Left ventricle myocardium inferior (tissue), 1 donor: ENCODE results near the gene SCFD2. TPM values are rescaled to one million over a fixed set of nuclear protein-coding genes. Genes with fewer than 3 reads are reported as not detected.
"Not testable (repeated sequence)": the region's sequence is repeated elsewhere in the genome, so short reads cannot be mapped to it uniquely, and the experiment has no call there.

Experiments
- DNase-seq: peaks from one replicate; pipeline ENCODE4 v3.0.0-alpha.2; 2020
- H3K27ac ChIP-seq: fragments of 200-600 bp; replicated peaks from 2 replicates; pipeline ENCODE4 v1.8.0; 2021
- H3K27me3 ChIP-seq: fragments of 200-600 bp; 2 replicates; pipeline ENCODE4 v1.8.0; 2021; ENCODE audit warnings: low read depth
- H3K36me3 ChIP-seq: fragments of 200-600 bp; 2 replicates; pipeline ENCODE4 v1.8.0; 2021
- H3K4me1 ChIP-seq: fragments of 200-600 bp; 2 replicates; pipeline ENCODE4 v1.8.0; 2021
- H3K4me3 ChIP-seq: fragments of 200-600 bp; 2 replicates; pipeline ENCODE4 v1.8.0; 2021; ENCODE audit warnings: mild to moderate bottlenecking, moderate library complexity
- H3K9me3 ChIP-seq: fragments of 200-600 bp; replicated peaks from 2 replicates; pipeline ENCODE4 v1.8.0; 2021
- CTCF ChIP-seq: fragments of 200-600 bp; IDR thresholded peaks from 2 replicates; pipeline ENCODE4 v1.8.0; 2021; ENCODE audit warnings: antibody characterized with exemption, mild to moderate bottlenecking, borderline replicate concordance
- intact Hi-C: fragments of 100-400 bp; cut with micrococcal nuclease; formaldehyde crosslinking; loops from one replicate; pipeline ENCODE4 v1.11.0; 2022
- total RNA-seq: library from RNA; stranded (reverse); fragmentation: NEBNext Ultra II Directional; extraction: Animal tissue kit (Norgen Biotek cat#: 25700); gene quantifications from one replicate; pipeline ENCODE4 v1.2.1, GENCODE V29; 2021
- donor health status: DM: no; HTN: yes; CAD: no; lungs with severe emphysema.

SCFD2 gene
- total RNA-seq, 1 donor from 2014 or later = 9.3 TPM

GRCh38 chr4:53059871-53060270 is 306.0 kb downstream of the SCFD2 start:
- Histone ChIP-seq H3K27me3 (no peaks in the 10 kb centered on the region), H3K36me3 (no peaks in the 10 kb centered on the region), H3K27ac (no peak overlapping the region), H3K4me3 (no peak overlapping the region), H3K9me3 (peaks cover 3% of the 10 kb centered on the region), H3K4me1 (peaks cover 11% of the 10 kb centered on the region)
- no peak for TF ChIP-seq CTCF
- intact Hi-C loops = loop anchor here (10.0 kb wide), 1 partner anchor 115 kb away; no protein-coding TSS in a partner anchor
- no peak for DNase-seq

GRCh38 chr4:53059256-53059655 is 306.6 kb downstream of the SCFD2 start:
- no peak for TF ChIP-seq CTCF
- H3K4me1 ChIP-seq = peaks cover 11% of the 10 kb centered on the region
- DNase-seq = no peak
- H3K4me3 ChIP-seq = no peak overlapping the region
- H3K27ac ChIP-seq = no peak overlapping the region
- no peaks in the 10 kb centered on the region for H3K36me3 ChIP-seq
- peaks cover 3% of the 10 kb centered on the region for H3K9me3 ChIP-seq
- intact Hi-C loops = loop anchor here (10.0 kb wide), 1 partner anchor 116 kb away; no protein-coding TSS in a partner anchor
- H3K27me3 ChIP-seq = no peaks in the 10 kb centered on the region

- intact Hi-C loops = loop anchor here (10.0 kb wide), 1 partner anchor 117 kb away; no protein-coding TSS in a partner anchor
Observed at GRCh38 chr4:53057679-53058078, 308.2 kb downstream of the SCFD2 start.

DNA sequence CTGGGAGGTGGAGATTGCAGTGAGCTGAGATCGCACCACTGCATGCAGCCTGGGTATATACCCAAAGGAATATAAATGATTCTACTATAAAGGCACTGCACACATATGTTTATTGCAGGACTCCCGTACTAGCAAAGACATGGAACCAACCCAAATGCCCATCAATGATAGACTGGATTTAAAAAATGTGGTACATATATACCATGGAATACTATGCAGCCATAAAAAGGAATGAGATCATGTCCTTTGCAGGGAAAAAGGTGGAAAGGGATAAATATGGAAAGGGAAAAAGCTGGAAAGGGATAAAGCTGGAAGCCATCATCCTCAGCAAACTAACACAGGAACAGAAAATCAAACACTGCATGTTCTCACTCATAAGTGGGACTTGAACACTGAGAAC is 308.8 kb downstream of the SCFD2 start:
- peaks cover 11% of the 10 kb centered on the region for H3K4me1 ChIP-seq
- DNase-seq, H3K27me3 ChIP-seq, H3K36me3 ChIP-seq, H3K9me3 ChIP-seq, H3K4me3 ChIP-seq: not testable (repeated sequence)
- intact Hi-C loops = loop anchor here (10.0 kb wide), 1 partner anchor 118 kb away; no protein-coding TSS in a partner anchor
- H3K27ac ChIP-seq = peak overlapping the region; percentile 51

More at GRCh38 chr4:53057679-53058078, 308.2 kb downstream of the SCFD2 start:
- Histone ChIP-seq H3K27me3 (no peaks in the 10 kb centered on the region), H3K27ac (peak overlapping the region; percentile 51), H3K4me3 (no peak overlapping the region), H3K9me3 (peaks cover 3% of the 10 kb centered on the region), H3K4me1 (peaks cover 11% of the 10 kb centered on the region), H3K36me3 (no peaks in the 10 kb centered on the region)
- no peak for TF ChIP-seq CTCF
- no peak for DNase-seq

DNA sequence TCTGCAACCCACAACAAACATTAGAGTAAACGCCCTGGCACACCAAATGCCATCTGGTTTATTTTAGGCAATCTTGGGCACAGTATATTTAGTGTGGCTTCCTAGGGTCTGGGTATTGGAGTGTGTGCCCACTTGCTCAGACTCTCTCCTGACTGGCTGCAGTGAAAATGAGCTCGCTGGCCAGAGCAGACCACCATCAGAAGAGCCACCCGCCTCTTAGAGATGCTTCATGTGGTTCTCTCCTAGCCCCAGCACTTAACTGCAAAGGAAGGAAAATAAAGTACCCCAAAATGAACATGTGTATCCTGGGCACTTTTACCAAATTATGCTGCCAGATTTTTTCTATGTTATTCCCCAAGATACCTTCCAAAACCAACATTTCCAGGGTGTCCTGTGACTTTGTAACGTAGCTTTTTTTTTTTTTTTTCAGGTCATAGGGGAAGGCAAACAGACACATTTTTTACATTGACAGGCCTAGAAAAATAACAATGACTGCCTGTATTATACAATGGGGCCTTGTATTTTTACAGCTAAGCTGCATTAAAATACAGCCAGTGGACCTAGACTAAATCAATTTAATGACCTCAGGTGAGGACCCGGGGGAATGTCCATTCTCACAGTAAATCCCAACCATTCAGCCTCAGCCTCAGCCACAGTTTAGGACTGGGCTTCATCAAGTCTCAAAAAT is 310.0 kb downstream of the SCFD2 start:
- Histone ChIP-seq H3K27ac (no peak overlapping the region), H3K27me3 (no peaks in the 10 kb centered on the region), H3K36me3 (no peaks in the 10 kb centered on the region), H3K4me1 (peaks cover 11% of the 10 kb centered on the region), H3K4me3 (no peak overlapping the region), H3K9me3 (peaks cover 3% of the 10 kb centered on the region)
- intact Hi-C loops = loop anchor here (10.0 kb wide), 1 partner anchor 119 kb away; no protein-coding TSS in a partner anchor
- TF ChIP-seq CTCF = no peak
- no peak for DNase-seq

DNA sequence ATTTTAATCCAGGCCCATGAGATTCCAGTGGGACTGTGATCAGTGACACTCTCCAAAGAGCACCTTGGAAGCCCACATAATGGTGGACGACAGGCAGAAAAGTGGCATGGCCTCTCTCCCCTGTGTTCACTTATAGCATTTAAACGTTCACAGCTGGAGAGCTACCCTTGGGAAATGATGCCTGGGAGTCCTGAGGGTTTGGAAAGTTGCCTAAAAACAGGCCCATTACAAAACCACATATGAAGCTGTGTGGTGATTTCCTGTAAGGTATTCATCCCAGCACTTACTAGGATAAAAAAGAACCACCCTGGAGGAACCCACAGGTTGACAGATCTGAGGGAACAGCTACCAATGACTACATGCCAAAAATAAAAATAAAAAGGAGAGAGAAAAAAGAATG is 310.6 kb downstream of the SCFD2 start:
- no peak for TF ChIP-seq CTCF
- Histone ChIP-seq H3K27ac (no peak overlapping the region), H3K36me3 (no peaks in the 10 kb centered on the region), H3K4me1 (peaks cover 11% of the 10 kb centered on the region), H3K4me3 (no peak overlapping the region), H3K9me3 (peaks cover 3% of the 10 kb centered on the region), H3K27me3 (no peaks in the 10 kb centered on the region)
- intact Hi-C loops = loop anchor here (10.0 kb wide), 1 partner anchor 120 kb away; no protein-coding TSS in a partner anchor
- DNase-seq = no peak
